GM19324 (cell line): ENCODE results near the gene KATNB1.

ENCODE experiments used
- ATAC-seq: cut with Tn5 transposase; IDR thresholded peaks from one replicate; pipeline ENCODE4 v1.9.1; 2021; ENCODE audit warnings: mild to moderate bottlenecking, moderate library complexity; ENCODE audit not compliant: unreplicated experiment, low FRiP score

The KATNB1 gene, protein sequence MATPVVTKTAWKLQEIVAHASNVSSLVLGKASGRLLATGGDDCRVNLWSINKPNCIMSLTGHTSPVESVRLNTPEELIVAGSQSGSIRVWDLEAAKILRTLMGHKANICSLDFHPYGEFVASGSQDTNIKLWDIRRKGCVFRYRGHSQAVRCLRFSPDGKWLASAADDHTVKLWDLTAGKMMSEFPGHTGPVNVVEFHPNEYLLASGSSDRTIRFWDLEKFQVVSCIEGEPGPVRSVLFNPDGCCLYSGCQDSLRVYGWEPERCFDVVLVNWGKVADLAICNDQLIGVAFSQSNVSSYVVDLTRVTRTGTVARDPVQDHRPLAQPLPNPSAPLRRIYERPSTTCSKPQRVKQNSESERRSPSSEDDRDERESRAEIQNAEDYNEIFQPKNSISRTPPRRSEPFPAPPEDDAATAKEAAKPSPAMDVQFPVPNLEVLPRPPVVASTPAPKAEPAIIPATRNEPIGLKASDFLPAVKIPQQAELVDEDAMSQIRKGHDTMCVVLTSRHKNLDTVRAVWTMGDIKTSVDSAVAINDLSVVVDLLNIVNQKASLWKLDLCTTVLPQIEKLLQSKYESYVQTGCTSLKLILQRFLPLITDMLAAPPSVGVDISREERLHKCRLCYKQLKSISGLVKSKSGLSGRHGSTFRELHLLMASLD

DNA sequence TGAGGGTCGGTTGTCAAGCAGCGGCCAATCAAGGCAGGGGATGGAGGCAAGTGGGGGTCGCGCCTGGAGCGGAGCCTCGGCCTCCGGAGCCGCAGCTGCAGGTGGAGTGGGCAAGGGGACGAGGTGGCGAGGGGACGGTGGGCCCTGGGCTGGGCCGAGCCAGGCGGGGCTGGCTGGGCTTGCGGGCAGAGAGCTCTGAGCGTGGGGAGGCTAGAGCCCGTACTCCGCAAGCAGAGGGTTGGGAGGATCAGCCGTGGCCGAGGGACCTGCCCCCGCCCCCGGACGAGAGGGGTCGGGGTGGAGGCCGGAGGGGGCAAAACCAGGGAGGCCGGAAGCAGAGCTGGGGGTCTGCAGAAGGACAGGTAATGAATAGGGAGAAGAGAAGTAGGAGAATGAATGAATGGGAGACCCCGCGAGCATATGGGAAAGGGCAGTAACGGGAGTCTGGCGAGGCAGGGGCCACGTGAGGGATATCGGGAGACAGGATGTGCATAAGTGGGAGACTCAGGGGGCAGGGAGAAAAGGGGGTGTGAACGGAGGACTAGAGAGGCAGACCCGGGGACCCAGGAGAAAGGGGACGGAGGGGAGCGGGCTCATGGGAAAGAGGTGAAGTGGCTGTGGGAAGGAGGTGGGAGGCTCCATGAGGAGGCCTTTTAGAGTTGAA lies at the start of gene KATNB1:
Gene KATNB1, plus strand, starts transcription at position 16 of the 664 bp plus-strand sequence. CDS start 1,474 bp downstream, outside the sequence.
- no peak for ATAC-seq

DNA sequence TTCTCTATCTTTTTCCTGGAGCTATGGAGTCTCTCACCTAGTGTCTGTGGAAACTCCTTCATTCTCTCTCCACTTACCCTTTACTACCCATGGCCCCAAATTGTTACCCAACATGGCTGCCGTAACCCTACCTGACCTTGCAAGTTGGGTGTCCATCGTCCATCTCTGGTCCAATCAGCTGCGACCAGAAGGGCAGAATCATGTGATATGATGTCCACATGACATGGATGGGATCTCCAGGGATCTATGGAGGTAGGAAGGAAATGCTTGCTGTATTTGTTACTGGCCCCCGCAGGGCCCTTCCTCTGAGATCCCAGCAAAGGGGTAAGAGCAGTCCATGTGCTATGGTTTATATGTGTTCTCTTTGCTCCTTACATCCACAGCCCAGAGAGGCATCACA lies 49.0 kb upstream of the KATNB1 start:
- no peak for ATAC-seq

DNA sequence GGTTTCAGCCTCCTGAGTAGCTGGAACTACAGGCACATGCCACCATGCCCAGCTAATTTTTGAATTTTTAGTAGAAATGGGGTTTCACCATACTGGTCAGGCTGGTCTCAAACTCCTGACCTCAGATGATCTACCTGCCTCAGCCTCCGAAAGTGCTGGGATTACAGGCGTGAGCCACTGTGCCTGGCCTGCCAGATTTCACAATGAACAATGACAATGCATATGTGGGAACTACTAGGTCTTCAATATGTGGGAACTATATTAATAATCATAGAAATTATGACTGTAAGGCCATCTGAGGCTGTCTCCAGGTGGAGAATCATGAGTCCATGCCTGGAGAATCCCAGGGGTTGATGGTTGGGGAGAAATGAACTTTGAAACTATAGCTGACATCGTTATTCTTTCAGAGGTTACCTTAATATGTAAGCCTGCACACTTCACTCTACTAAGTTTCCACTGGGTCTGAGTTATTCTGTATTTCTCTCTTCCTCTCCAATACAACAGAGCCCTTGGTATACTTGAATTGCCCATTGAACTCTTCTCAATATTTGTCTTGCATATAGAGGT lies 48.1 kb upstream of the KATNB1 start:
- no peak for ATAC-seq

DNA sequence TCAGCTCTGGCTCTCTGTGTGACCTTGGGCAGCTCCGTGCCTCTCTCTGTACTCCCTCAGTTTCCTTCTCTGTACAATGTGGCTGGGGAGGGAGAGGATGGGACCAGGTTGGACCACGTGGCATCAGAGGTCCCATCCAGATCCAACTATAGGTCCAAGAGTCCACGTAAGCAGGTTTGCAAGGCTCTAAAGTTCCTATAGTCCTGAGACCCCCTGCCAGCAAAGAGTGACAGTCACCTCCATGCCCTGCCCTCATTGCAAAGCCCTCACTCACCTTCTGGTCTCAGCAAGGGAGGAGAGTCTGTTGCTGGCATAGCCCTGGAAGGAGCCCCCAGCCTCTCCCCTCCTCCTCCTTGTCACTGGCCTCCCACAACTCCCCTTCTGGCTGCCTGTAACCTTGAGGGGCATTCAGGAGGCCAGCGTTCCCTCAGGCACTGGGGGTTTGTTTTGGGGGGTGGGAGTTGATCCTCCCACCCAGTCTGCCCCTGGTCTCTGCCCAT lies 47.0 kb upstream of the KATNB1 start:
- no peak for ATAC-seq

DNA sequence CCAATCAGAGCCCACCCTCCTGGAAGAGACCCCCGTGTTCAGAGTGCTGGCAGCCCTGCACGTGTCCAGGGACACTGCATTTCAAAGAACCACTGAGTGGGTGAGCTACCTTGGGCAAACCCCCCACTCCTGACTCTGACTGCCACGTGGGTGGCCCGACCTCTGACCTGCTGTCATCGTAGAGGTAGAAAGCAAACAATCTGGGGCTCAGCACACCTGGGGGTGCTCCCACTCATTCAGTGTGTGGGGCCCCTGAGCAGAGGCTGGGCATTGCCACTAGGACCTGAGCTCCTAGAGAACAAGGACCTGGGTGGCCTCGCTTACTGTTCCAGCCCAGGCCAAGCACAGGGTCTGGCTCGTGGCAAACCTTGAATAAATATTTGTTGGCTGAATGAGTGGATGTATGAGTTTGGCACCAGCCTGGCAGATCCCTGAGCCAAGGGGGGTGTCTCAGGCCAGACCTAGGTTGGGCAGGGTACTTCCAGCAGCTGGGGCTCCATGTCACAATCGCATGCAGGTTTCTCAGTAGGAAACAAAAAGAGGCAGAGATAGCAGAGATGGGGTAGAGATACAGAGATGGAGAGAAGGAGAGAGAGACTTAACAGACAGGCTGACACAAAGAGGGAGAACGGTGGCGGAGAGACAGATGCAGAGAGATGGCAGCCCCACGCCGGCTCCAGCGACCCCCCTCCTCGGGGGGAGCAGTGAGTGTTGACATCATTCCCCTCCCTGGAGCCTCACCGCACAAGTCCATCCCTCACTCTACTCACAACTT lies 46.4 kb upstream of the KATNB1 start:
- no peak for ATAC-seq

DNA sequence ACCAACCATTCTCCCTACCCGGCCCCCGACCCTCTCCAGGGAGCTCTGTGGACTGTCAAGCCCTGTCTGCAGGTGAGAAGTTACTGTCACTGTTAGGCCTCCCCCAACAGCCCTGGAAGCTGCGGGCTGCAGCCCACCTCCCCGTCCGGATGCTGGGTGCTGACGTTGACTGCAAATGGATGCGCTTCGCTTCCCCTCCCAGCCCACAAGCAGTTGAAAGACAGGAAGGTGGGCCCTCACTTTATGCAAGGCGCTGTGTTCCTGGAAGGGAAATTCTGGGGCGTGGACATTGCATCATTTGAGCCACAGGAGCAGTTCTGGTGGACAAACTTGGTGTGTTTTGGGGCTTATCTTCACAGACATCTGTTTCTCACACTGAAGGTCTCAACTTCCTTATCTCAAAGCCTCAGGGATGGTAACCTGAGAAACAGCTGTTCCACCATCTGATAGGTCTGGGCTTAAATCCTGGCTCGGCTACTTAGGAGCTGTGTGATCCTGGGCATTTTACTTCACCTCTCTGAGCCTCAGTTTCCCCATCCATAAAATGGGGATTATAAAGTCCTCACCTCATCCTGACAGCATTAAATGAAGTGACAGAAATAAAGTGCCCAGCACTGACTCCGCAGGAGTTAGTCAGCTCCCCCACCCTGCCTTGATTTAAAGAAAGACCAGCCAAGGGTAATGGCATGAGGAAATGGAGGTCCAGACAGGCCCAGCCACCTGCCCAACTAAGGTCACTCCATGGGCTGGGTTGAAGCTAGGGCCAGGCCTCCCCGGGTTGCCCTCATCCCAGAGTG lies 45.6 kb upstream of the KATNB1 start:
- no peak for ATAC-seq

DNA sequence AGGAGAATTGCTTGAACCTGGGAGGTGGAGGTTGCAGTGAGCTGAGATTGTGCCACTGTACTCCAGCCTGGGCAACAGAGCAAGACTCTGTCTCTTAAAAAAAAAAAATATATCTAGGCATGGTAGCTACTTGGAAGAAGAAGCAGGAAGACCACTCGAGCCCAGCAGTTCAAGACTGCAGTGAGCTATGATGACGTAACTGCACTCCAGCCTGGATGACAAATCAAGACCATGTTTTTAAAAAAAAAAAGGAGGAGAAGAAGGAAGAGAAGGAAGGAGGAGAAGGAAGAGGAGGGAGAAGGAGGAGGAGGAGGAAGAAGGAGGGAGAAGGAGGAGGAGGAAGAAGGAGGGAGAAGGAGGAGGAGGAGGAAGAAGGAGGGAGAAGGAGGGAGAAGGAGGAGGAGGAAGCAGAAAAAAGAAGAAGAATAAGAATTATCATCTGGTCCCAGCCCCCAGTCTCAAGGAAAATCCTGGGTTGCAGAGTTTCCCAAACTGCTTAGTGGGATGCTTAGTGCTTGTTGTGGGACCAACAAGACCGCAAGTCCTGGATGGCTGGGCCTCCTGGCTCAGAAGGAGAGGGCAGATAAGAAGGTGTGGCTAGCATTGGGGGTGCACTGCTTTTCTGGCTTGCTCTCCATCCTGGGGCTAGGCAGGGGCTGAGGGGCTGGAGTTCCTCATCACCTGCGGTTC lies 44.6 kb upstream of the KATNB1 start:
- ATAC-seq, result no peak

DNA sequence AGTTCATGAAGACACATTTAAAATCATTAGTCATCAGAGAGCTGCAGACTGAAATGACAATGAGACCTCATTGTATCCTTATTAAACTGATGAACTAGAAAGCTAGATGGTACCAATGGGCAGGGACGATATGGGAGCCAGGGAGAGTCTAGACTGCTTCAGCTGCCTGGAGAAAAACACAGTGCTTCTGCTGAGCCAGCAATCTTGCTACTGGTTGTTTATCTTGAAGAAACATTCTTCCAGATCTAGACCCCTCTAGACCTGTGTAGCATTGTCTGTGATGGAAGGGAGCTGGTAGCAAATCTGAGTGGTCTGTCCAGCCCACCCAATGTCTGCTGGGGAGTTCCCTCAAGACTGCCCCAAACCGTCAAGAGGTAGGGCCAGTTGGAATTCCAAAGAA lies 42.9 kb upstream of the KATNB1 start:
- ATAC-seq, result no peak

DNA sequence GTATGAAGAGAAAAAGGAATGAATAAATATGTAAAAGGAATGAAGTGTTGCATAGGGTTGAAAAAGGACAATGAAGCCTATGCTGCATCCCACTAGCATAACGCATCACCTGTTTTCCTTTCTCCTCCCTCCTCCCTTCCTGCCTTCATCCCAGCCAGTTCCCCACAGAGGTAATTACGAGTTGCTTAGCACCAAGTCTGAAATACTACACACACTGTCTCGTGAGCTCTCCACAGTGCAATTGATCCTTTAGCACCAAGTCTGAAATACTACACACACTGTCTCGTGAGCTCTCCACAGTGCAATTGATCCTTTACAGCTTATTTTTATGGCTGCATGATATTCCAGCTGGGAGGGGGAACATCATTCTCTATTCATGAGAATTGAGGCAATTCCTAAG lies 42.0 kb upstream of the KATNB1 start:
- no peak for ATAC-seq

DNA sequence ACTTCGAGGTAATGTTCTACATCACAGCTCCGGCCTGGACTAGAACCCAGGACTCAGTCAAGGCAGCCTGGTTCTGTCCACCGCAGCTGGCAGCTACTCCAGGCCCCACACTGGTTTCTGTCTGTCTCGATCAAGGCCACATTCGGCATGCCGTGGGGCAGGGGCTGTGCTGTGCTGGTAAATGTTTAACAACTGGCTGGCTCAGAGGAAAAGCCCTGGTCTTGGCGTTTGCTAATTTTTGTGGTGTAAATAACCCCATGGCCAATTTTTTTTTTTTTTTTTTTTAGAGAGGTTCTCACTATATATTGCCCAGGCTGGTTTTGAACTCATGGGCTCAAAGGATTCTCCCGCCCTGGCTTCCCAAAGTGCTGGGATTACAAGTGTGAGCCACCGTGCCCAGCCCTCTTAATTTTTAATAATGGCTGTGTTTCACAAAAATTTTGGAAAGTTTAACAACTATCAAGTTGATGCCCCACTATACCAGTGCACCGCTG lies 41.3 kb upstream of the KATNB1 start:
- ATAC-seq, result no peak

DNA sequence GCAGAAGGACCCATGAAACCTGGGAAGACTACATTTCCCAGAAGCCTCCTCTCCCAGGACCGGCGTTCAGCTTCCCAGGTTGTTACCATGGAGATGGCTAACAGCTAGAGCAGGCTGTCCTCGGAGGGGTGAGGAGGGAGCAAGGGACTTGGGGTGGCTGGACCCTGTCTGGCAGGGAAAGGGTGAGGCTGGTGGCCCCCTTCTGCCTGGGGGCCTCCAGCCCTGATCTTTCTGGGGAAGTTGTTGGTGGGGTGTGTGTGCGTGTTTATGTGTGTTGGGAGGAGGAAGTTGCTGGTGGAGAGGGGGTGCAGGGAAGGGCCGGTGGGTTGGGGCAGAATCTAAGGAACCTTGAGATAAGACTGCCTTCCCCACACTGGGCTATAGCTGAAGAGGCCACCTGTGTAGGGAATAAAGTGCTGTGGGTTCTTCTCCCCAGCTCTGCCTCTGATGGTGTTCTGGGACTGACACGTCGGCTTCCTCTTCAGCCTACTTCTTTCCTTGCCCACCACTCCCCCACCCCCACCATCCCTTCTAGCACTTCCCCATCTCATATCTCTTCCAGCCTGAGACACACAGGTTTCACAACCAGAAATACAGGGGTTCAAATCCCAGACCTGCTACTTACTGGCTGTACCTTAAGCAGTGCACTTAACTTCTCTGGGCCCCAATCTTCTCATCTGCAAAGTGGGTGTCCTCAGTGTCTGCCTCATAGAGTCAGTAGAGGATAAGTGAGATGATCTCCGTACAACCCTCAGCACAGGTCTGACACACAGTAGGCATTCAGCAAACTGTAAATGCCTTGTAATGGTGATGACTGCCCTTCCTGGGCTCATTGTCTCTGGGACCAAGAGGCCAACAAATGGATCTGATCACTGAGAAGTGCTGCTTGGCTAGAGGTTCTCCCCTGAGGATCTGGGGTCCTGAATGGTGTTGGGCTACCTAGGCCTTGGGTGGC lies 40.6 kb upstream of the KATNB1 start, which contains the start of gene DRC7:
Gene DRC7, plus strand, starts transcription at position 82 of the 955 bp plus-strand sequence. CDS start 3,144 bp downstream, outside the sequence.
- ATAC-seq, result no peak

DNA sequence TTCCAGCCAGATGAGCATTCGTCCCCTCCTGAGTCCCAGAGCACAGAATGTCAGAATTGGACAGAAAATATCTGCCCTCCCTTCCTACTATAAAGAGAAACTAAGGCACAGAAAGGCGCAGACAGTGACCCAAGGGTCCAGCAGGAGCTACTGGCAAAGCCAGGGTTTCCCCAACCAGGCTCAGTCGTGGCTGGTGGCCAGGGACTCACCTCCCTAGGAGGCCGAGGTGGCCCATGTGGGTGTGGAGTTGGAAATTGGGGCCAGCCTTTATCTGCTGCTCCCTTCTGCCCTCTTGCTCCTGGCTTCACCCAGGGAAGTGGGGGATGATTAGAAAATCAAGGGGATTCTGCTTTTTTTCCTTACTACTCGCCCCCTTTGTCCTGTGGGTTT lies 39.9 kb upstream of the KATNB1 start:
- ATAC-seq, result no peak

DNA sequence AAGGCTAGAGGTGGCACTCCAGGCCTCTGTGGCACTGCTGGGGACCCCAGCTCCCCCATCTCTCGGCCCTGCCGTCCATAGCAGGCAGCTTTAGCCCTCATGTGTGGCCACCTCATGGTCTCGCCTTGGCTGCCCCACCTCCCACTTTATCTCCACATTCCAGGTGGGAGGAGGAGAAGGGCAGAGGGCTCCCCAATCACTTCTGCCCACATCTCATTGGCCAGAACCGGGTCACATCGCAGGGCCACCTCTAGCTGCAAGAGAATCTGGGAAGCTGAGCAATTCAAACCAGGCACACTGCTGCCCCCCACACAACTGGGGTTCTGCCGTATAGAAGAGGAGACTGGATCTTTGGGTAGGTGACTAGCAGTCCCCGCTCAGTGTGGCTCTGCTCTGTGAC lies 39.3 kb upstream of the KATNB1 start:
- no peak for ATAC-seq

DNA sequence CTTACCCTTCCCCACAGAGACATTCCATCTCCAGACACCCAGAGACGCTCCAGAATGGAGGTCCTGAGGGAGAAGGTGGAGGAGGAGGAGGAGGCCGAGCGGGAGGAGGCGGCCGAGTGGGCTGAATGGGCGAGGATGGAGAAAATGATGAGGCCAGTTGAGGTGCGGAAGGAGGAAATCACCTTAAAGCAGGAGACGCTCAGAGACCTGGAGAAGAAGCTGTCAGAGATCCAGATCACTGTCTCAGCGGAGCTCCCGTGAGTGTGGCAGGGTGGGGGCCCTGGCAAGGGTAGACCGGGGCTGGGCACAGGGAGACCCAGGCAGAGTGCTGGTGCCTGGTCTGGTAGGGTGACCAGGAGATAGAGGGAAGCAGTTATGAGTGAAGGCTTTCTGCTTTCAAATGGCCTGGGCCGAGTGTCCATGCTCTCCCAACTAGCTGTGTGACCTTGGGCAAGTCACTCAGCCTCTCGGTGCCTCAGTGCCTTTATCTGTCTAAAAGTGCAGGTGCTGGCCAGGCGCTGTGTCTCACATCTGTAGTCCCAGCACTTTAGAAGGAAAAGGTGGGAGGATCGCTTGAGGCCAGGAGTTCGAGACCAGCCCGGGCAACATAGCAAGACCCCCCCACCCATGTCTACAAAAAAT lies 37.6 kb upstream of the KATNB1 start:
- ATAC-seq, result no peak

DNA sequence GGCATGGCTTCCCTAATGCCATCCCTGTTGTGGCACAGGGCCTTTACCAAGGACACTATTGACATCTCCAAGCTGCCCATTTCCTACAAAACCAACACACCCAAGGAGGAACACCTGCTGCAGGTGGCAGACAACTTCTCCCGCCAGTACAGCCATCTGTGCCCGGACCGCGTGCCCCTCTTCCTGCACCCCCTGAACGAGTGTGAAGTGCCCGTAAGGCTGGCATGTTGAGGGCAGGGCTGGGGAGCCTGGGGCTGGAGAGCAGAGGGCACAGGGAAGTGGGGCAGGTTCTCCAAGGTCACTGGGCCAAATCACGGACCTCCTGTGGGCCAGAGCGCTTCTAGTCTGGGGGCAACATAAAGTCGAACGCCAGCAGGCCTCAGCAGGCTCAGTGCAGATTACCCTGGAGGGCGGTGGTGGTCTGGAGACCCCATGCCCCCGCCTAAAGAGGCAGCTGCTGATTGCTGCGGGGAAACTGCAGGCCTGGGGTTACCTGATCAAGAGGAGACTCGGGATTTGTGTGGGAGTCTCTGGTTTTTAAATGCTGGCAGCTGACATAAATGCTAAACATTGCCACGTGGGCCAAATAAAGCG lies 36.7 kb upstream of the KATNB1 start:
- ATAC-seq, result no peak

DNA sequence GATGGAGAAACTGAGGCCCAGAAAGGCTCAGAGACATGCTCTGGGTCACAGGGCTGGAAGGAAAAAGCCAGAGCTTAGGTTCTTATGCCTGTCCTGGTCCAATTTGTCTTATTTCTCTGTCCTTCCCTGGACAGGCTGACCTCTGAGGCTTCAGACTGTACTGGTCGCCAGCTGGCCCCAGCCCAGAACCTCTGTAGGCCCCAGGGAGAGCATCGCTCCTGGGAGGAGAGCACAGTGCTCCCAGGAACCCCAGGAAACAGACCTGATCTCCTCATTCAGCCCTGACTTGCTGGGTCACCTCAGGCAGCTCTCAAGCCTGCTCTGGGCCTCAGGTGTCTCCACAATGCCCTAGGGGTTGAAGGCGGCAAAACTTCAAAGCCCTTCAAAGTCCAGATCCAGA lies 36.1 kb upstream of the KATNB1 start:
- ATAC-seq, result no peak

DNA sequence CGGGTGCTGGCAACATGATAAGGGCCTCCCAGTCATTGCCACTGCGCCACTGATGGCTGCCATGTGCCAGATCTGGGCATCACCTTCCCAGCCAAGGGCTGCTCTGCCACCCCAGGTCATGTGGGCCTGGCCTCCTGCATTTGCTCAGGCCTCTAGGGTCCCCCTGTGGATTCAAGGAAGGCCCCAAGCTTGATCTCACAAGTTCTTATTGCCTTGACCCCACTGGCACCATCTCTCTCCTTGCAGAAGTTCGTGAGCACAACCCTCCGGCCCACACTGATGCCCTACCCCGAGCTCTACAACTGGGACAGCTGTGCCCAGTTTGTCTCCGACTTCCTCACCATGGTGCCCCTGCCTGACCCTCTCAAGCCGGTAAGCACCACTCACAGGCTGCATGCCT lies 35.7 kb upstream of the KATNB1 start:
- ATAC-seq, result no peak
